GF-D8 (cell line): ENCODE results near the gene COPS2.

Source experiments
- DNase-seq: peaks from one replicate; lab custom pipeline; 2025; lab: John Stamatoyannopoulos, UW

Gene COPS2

DNA sequence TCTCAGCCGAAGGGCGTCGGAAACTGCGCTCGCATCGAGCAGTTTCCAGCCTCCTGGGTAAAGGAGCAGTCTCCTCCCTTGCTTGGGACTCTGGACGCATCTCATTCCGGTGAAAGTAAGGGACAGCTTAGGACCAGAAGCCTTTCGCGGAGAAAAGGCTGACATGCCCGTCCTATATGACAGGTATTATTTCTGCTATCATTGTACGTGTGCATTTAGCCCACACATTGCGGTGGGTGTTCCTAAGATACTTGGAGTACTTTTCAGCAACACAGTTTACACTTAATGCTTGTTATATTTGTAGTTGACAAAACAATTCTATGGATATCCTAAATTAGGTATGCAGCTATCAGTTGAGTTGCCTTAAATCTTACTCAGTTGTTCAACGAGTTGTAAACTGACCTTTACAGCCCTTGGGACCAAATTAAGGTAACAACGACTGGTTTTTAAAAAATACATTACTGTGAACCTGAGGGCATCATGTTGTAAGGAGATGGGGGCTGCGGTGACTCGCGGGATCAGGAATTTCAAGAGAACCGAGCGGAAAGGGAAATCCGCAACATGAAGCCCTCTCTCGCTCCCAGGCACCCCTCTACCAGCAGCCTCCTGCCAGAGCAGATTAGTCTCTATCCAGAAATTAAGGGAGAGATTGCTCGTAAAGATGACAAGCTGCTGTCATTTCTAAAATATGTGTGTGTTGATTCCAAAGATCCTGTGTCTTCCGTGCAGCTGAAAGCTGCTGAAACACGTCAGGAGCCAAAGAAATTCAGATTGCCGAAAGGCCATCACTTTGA is 632 bp upstream of the COPS2 start:
- no peak for DNase-seq

DNA sequence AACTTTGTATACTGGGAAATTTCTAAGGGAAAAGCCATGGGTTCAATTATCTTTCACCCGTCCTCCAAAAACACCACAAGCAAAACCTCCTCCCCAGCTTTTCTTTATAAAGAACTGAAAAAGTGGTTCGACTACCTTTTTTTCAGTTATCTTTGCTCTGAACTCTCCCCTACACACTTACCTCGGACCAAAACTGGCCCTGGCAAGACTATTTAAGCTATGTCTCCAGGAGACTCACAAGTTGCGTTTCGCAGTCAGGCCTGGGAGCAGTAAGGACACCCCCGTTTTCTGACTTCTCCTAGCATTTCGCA is 645 bp downstream of the COPS2 start:
- no peak for DNase-seq

DNA sequence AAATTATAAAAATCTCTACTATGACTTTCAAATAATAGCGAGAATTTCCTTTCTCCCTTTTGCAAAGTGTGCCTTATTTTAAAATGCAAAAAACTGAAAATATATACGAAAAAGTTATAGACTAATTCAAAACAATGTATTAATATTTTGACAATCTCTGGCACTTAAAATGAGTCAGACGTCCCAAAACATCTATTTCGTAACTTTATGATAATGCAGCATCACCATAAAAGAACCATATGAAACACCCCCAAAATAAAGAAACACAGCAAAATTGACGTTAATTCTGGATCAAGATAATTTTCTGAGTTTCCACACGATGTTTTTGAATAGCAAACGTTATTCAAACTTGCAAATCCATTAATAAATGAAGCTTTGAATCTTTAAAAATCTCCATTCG is 1.0 kb downstream of the COPS2 start:
- DNase-seq, result no peak

DNA sequence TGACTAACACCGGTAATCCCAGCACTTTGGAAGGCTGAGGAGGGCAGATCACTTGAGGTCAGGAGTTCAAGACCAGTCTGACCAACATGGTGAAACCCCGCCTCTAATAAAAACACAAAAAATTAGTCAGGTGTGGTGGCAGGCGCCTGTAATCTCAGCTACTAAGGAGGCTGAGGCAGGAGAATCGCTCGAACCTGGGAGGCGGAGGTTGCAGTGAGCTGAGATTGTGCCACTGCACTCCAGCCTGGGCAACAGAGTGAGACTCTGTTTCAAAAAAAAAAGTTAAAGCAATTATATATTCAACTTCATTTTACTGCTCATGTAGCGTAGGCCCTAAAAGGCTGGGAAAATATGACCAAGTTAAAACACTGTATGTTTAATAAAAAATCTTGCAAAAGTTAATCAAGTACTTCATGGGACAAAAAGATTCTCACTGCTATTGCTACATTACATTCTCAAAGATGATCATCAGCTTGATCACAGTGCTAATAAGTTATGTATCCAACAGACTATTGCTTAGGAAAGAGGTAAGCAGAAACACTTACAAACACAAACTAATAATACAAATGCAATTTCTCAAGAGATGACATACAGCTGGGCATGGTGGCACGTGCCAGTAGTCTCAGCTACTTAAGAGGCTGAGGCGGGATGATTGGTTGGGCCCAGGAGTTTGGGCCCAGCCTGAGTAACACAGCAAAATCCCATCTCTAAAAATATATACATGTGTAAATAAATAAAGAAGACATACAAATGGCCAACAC is 2.7 kb downstream of the COPS2 start:
- no peak for DNase-seq

DNA sequence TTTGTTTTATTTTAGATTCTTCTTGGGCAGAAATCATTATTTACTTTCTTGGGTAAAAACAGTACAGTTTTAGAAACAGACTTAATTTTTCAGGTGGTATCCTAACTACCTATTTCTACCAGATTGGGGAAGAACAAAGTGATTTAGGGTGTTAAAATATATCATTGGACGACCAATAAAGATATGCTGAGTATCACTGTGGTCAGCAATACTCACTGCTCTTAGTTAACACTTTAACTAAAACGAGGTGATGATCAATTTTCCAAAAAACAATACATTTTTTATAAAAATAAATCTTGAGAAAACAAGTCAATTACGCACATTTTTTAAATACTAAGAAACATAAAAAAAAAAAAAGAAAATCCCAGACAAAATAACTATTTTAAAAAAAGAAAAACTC is 3.6 kb downstream of the COPS2 start:
- no peak for DNase-seq

DNA sequence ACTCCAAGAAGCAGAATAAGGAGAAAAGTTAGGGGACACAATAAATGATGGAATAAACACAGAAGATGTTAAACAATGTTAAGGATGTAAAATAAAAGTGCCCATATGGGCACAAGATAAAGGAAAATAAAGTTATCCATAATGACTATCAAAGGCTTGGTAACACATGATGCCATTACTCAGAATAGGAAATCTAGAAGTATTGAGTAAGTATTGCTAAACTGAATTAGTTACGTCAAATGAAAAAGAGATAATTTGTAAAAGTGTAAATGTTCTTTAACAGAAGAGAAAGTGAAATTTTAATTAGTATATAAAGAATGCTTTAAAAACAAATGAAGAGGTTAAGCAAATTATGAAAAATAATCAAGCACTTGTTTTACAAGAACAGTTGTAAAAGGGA is 6.7 kb downstream of the COPS2 start:
- DNase-seq, result no peak

DNA sequence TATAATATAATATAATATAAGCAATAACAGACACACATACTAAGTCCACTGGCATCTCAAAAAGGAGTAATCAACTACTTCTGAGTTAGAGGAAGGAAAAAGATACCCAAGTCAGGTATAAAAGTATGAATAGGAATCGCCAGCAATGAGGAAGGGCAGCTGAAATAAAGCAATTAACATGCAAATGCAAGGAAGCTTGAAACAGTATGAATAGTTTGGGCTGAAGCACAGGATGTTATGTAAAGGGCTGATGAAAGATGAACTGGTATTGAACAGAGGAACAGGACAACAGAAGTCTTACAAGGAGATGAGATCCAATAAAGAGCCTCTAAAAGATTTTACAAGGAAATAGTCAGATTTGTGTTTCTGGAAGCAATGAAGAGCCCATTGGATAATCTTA is 7.1 kb downstream of the COPS2 start:
- DNase-seq, result no peak

DNA sequence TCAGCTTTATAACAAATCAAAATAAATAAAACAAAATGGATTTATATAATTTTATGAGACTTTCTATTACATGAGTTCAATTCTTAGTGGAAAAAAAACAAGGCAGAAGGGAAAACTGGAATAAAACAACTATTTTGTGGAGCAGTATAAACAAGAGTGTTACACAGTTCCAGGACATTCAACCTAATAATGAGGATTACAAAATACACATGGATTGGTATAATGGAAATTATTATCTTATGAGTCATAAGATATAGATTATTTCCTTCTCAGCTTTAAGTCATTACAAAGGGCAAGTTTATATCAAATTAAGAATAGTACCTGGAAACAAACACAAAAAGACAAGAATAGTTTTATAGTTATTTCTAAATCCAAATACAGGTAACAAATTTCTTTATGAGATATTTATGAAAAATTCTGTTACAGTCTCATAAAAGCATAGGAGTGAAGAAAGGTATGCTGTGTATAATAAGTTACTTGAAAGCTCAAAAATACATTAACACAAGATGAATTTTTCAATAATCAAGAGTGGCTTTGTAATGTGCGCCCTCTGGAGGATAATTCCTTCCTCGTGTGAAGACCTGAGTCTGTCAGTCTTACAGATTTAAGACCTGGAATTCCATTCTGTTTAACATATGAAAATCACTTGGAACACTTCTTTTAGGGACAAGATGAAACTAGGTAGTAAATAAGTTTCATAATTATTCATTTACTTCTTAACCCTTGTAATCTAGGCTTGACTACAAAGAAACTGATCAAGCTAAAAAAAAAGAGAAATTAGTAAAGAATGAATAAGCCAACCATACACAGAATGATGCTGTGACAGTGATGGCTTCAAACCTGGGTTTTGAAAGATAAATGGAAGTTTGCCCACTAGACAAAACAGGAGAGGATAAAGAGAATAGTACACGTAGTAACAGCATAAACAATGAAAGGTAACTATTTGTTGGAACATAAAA is 9.5 kb downstream of the COPS2 start:
- DNase-seq, result no peak

DNA sequence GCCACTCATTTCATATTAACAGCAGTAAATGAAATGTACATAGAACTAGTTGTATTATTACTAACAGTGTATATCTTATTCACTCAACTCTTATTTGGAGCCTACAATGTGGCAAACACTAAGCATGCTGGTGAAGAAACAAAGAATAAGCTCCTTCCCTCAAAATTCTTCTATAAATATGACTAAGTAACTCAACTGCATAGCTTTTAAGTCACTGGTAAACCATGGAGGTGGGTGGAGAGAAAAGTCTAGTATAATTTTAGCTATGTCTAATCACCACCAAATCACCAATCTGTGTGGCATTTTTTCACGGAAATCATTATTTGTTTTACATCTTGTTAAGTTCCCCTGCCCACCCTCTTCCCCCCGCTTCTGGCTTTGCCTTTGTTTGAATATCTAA is 17.5 kb downstream of the COPS2 start:
- no peak for DNase-seq

DNA sequence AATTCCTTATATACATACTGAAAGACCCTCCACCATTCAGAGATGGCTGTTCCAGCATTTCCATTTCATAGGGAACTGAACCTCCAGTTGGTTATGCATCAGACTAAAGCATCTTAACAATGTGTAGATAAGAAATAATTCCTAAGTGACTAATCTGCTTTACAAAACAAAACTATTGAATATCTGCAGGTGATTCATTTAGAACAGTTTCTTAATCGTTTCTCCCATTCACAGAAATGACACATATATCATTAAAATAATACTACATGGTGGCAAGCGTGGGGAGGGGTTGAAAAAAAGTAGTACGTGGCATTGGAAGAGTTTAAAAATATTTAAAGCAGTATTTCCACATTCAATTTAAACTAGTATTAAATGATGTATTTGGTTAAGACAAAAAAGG is 19.5 kb downstream of the COPS2 start:
- DNase-seq, result no peak

DNA sequence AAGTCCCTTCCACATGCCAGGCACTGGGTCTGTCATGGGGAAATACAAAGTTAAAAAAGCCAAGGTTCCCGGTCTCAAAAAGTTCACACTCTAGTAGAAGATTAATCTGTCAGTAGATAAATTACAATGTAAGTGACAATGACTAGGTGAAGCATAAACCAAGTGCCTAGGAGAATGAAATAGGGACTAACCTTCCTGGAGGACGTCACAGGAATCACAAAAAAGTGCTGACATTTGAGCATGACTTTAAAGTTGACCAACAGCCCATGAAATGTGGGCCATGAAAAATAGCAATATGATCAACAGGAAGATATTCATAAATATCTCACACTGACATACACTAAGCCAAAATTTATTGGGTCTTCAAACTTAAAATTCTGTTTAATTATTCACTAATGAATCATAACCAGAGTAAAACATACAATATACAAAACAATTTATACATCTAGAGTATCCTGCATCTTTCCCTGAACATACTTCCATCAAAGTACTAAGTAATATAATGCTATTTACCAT is 20.0 kb downstream of the COPS2 start:
- no peak for DNase-seq

DNA sequence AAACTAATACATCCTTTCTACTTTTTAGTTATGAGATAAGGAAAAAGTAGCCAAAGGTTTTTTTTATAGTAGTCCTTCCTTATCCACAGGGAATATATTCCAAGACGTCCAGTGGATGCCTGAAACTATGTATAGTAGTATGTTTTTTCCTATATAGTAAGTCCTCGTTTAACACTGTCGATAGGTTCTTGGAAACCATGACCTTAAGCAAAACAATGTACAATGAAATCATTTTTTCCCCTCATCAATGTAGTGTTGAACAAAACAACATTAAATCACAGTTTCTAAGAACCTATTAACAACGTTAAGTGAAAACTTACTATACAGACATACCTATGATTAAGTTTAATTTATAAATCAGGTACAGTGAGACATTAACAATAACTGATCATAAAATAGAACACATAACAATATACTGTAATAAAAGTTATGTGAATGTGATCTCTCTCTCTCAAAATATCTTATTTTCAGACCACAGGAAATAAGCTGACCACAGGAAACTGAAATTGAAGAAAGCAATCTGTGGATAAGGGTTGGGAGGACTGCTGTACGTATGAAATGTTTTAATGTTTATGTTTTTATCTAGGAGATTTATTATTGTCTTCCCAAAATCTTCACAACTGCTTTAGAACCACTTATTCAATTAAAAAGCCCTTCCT is 20.6 kb downstream of the COPS2 start:
- DNase-seq, result no peak

DNA sequence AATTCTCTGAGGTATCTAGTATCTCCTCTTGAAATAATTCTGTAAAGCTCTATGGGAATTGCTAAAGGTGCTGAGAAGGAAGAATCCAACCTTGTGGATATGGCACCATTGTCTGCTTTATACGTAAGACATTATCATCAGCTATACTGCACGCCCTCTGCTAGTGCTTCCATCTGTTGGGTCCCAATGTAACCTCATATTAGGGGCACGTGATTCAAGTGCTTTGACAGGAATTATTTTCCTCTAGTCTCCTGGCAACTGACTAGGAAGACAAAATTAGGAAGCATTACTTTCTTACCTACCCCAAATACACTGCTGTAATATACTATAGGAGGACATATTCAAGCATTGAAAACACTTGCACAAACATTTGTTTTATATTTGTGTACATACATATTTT is 24.0 kb downstream of the COPS2 start:
- DNase-seq, result no peak

DNA sequence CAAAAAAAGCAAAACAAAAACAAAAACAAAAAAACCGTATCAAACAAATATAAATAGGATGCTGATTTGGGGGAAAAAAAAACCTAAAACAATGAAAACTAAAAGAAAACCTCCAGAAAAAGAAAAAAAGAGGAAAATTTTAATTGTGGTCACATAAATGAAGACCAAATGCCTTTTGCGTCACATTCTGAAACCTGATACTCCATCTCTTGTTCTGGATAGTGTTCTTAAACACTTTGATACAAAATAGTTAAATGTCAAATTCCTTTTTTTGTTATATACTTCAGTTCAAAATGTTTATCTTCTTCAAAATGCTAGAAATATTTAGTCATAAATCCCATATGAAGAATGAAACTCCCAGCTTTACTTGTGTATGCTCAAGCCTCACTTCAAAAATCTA is 31.0 kb downstream of the COPS2 start:
- no peak for DNase-seq

DNA sequence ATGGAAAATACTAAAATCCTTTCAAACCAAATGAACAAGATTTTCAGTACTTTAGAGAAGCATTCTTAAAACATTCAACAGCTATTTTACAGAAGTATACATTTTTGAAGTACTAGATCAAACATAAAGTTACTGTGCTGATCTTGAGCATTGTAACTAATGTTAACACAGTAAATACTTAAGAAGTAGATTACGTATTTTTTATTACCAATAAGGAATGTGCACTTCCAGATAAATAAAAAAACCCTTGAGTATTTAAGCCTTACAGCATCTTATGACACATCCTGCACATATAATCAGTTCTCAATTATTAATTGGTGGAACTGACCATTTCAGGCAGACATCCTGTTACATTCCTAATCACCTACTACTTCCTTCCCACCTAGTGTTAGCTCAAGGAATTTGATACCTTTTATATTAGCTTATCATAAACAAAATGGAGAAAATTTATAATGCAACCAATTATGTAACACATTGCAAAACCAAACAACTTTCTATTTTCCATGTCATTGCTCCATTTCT is 32.8 kb downstream of the COPS2 start:
- DNase-seq, result no peak

DNA sequence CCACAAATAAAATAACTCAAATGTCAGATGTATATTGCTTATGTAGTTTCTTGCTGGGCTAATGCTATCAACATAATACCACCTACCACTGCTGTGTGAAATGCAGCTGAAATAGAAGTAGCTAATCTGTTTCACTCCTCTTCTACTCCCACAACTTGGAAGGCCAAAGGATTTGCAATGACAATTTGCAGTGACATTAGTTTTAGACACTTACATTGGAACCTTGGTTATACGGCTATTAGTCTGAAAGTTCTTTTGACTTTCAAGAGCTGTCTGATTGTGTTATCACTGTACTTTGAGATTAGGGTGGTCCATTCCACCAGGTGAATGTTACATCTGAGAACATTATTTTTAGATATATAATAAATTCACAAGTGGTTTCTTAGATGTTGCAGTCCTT is 33.5 kb downstream of the COPS2 start:
- no peak for DNase-seq

DNA sequence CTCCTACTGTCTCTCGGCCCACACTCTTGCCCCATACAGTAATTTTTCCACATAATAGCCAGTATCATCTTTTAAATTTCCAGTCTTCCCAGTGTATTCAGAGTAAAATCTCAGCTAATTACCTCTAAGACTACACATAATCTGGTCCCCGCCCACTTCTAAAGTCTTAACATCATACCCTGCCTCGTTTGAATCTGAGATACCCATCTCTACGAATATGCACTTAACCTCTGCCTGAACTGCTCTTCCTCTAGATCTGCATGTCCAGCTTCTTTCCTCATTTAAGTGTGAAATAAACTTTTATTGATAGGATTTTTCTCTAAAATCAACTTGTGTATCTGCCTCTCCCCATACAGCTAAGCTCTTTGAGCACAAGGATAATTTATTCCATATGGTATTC is 34.6 kb downstream of the COPS2 start:
- DNase-seq, result no peak

DNA sequence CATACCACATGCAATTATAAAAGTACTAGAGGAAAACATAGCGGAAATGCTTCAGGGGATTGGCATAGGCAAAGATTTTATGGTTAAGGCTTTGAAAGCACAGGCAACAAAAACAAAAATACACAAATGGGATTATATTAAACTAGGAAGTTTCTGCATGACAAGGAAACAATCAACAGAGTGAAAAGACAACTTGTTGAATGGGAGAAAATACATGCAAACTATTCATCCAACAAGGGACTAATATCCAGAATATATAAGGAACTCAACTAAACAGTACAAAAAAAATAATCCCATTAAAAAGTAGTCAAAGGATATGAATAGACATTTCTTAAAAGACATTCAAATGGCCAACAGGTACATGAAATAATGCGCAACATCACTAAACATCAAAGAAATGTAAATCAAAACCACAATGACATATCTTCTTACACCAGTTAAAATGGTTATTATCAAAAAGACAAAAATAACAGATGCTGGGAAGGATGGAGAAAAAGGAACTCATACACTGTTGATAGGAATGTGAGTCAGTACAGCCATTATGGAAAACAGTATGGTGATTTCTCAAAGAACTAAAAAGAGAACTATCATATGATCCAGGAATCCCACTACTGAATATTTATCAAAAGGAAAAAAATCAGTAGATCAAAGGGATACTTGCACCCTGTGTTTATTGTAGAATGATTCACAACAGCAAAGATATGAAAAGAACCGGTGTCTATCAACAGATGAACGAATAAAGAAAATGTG is 39.1 kb downstream of the COPS2 start:
- no peak for DNase-seq

DNA sequence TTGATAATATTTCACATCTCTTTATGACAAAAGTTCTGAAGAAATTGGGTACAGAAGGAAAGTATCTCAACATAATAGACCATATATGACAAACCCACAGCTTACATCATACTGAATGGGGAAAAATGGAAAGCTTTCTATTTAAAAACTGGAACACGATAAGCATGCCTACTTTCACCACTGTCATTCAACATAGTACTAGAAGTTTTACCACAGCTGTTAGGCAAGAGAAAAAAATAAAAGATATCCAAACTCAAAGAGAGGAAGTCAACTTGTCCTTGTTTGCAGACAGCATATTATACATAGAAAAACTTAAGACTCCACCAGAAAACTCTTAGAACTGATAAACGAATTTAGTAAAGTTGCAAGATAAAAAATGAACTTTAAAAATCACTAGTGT is 40.3 kb downstream of the COPS2 start:
- DNase-seq, result no peak

DNA sequence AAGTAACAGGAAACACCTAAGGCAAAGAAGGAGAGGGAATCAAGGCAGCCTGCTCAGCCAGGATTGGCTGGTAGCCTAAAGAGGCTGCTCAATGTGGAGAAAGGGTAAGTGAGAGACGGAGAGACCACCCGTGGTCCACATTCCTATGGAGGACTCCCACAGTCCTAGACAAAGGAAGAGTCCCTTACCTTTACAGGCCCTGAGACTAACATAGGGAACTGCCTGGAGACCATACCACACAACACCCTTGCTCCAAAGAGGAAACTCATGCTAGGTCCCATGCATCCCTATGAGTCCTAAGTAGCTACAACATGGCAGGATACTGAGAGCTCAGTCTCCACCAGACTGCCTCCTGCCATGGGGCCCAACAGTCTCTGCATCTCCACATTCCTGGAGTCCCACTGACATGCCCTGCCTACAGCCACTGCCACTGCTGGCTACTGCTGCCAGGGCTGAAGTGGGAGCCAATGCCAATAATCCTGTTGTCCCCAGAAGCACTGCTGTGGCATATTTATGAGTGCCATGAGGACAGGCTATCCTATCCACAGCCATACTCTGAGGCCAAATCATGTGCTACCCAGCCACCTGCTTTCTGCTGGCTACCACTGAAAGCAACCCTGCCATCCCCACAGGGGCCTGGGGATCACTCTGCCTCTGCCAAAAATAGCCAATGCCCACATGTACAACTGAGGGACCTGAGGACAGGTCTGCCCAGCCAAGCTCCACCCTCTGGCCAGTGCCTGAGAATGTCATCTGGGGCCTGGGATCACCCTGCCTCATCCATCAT is 45.0 kb downstream of the COPS2 start:
- no peak for DNase-seq
